ENCODE results near the gene NTPCR.
"Not testable (repeated sequence)": the region's sequence is repeated elsewhere in the genome, so short reads cannot be mapped to it uniquely, and the experiment has no call there.

Gene NTPCR, protein sequence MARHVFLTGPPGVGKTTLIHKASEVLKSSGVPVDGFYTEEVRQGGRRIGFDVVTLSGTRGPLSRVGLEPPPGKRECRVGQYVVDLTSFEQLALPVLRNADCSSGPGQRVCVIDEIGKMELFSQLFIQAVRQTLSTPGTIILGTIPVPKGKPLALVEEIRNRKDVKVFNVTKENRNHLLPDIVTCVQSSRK

DNA sequence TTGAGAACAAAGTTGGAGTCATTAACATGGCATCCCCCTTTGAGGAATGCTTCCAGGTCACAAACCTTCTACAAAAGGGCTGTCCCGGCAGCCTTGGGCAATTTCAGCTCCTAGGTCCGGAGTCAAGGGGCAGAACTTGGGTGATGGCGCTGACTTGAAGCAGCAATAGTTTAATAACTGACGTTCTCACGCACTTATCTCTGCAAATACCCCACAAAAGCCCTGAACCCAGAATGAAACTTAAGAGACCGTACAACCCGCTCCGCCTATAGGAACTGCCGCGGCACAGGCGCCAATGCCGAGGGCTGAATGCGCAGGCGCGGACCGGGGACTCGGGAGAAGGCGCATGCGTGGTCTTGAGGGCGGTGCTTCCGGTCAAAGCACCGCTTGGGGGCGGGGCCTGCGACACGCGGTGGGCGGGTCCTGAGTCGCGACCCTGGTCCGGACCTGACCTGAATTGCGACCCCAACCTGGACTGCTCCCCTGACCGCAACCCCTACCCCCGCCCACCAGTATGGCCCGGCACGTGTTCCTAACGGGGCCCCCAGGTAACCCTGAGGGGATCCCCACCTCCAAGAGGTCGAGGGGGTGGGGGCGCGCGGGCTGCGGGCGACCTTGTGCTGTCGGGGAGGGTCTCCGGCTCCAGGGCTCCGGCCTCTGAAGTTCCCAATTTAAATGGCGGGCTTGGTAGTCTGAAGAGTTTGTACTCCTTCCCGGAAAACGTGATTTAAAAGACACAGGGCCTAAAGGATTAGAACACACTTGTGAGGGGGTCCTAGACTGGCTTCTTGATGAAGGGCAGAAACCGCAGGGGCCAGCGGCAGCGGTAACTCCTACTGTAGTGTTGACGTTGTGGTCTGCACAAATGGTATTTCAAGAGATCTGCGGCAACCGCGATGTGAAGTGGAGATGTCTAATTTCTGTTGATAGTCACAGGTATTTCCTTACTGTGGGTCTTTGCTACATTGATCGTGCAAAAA is at the start of gene NTPCR:
TSS of gene NTPCR (plus strand) at position 415 of the 980 bp plus-strand sequence. CDS start at position 515, 100 bp downstream.
- DNase-seq: peak; percentile 94

DNA sequence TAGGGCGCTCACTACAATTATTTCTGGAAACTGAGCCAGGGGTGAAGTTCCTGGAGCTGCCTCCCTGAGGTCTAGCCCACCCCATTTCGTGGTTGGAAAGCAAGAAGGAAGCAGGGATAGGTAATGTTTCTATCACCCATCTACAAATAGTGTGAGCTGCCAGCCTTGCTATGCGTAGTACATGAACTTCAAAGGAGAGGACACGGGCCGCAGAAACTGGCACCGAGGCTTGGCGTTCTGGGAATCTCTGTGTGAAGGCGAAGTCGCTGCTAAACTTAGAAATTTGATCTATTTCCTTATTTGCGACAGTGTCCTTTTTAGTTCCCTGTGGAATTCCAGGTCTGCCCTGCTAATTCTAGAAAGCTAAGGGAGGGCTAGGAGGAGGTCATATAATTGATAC is 49.6 kb upstream of the NTPCR start:
- no peak for DNase-seq

DNA sequence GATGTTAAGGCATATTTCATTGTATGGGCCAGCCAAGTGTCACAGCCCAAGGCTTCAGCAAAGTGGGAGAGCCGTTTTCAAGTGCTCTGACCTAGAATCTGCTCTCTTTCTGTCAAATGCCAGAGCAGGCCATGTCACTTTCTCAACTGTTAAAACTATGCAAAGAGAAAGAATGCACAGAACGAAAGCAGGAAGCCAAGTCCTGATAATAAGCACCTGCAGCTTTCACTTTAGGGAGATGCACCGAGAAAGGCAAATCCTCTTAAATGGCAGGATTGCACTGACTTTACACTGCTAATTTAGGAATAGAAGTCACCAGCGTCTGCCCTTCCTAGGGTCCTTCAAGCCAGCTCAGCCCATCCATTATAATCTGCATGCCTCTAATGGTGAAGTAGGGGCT is 49.2 kb upstream of the NTPCR start:
- no peak for DNase-seq

DNA sequence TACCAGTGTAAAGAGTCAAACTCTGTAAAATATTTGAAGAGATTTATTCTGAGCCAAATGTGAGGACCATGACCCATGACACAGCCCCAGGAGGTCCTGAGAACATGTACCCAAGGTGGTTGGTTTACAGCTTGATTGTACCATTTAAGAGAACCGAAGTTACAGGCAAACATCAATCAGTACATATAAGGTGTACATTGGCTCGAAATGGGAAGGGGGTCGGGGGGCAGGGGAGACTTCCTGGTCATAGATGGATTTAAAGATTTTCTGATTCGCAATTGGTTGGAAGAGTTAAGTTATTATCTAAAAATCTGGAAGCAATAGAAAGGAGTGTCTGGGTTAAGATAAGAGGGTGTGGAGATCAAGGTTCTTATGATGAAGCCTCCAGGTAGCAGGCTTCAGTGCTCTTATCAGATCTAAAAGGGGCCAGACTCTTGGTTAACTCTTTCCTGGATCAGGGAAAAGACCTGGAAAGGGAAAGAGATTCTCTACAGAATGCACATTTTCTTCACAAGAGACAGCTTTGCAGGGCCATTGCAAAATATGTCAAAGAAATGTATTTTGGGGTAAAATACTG is 47.5 kb upstream of the NTPCR start:
- DNase-seq: no peak

DNA sequence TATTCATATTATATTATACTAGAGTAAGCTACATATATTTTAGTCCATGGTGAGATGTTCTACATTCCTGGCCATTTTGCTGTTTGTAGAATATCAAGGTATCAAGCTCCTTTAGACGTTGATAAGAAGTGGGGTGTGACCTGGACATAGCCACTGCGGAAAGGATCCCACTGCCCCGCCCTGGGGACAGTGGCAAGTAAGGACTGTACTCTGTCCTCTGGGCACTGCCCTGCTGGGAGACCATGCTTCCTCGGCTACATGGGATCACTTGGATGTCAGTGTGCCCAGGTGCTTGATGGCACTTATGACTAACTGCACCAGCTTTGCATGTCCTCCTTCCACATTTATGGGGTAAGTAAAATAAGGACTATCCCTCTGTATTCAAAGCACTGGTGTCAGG is 46.3 kb upstream of the NTPCR start:
- no peak for DNase-seq

DNA sequence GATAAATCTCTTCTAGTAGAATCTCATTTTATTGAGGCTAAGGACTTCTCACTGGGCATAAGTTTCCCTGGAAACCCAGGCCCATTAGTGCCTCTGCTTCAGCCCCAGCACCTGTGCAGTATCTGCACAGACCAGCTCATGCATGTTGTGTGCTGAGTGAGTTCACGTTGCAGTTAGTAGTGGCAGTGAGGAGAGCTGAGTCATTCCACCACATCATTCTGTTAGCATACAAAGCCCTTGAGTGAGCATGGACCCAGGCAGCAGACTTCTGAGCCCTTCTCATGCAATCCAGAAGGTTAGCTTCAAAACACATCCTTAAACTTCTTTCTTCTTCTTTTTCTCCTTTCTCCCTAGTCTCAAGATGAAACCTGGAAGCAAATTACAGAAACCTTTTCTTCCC is 45.8 kb upstream of the NTPCR start:
- DNase-seq: no peak

DNA sequence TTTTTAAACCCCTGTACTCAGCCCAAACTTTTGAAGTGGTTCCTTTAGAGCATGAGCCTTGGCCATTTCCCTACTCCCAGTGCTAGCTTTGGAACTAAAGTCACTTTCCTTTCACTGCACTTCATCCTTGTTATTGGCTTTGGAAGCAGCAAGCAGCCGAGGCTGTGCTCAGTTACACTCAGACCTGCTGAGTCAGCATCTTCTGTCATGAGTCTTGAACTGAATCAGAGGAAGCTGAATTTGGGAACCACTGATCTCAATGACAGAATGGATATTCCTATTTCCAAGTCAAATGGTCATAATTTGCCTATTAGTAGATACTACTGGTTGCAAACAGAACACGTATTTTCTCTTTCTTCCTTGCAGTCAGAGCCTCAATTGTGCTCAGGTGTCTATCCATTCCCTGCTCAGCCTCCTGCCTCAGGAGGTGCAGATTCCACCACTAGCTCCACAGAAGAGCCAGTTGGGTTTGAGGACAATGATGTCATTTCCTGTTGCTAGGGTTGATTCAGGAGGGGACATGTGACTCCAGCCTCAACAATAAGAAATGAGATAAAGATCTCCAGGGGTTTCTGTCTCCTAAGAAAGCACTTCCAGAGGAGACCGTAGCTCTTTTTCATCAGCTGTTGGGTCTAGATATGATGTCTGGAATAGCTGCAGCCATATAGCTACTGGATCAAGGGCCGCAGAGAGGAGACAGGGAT is 44.9 kb upstream of the NTPCR start:
- DNase-seq: no peak

DNA sequence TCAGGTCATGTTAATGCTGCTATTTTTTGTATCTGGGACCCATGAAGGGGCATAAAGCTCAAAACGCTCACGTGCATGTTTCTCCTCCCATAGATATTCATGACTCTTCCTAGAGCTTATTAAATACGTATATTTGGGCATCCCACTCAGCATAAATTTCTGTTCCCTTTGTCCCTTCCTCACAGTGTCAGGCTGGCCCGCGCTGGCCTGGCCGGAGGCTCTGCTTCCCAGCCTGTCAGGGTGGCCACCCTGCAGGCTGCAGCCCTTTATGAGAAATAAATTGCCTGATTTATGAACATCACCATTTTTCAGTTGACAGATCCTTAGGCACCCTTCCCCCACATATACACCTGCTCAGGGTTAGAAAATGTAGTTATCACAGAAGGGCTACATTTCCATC is 44.0 kb upstream of the NTPCR start:
- DNase-seq: no peak

DNA sequence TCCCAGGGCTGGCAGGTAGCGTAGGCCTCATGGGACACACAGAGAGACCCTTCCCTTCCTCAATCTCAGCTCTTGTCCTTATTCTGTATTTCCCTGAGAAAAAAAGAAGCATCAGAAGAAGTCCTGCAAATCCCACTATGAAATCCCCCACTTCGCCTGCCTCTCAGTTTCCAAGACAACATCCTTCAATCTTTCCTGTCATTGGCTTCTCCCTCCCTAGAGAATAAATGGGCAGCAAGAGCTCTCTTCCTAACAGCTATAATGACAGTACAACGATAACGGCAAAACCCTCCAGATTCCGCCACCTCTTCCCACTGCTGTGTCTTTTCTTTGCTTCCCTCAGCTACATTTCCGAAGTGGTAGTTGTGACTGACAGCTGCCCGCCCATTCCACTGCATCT is 41.6 kb upstream of the NTPCR start:
- DNase-seq: no peak

DNA sequence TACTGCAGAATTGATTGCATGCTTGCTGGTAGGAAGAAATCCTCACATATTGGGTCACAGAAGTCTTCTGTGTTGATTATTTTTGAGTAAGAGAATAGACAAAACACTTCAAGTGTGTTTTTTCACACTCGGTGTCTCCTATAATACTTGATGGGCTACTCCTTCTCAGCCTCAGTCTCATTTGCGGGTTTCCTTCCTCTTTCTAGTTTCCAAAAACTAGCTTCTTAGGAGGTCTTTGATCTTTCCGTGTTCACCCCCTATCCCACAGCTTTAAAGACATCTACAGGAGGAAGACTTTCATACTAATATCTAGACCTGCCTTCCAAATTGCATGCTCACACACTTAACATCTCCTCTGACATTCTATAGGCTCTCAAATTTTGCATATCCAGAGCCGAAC is 40.7 kb upstream of the NTPCR start:
- DNase-seq: no peak

DNA sequence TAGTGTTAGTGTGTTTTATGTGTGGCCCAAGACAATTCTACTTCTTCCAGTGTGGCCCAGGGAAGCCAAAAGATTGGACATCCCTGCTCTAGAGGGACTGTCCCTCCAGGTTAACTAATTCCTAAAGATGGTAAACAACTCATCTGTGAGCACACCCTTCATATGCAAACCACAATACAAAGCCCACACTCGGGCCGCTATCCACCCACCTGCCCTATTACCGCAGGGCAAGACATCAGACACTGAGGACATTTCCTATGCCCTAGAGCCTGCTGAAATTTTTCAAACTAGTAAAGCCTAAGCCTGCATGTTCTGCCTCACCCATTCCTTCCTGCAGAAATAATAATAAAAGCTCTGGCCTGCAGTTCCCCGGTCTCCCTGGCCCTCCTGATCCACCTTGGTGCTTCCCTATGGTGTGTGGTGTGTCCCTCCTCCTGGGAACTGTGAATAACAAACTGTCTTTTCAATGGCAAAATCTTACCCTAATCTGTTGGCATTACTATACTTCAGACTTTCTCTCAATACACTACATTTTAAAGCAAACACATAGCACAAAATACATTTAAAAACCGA is 39.3 kb upstream of the NTPCR start:
- no peak for DNase-seq

DNA sequence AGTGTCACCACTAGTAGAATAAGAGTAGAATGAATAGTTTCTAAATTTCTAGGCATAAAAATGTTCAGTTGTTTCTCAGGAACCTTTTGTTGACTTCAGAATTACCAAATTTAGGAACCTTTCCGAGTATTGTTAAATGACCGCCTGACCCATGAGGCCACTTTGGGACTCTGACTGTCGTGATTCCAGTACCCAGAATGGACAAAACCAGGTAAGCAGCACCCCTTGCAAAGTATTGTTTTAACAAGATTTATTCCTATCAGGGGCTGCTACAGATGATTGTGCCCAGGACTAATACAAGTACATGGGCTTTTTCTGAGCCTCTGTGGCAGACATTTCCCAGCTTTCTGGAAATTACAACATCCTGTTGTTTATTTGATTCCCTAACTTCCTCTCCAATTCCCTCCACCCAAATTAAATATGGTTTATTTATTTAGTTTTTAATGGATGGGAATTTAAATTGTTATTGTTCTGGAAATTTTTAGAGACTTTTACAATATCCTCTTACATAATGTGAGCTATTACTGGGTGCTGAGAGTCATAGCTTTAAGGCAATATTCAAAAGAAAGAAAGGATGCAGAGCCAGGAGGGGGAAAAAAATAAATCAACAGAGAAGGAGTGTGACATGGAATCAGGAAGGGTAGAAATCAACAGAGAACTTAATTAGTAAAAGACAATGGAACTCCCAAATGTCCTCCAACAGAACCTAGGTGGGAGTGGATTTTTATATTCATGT is 37.4 kb upstream of the NTPCR start:
- no peak for DNase-seq

DNA sequence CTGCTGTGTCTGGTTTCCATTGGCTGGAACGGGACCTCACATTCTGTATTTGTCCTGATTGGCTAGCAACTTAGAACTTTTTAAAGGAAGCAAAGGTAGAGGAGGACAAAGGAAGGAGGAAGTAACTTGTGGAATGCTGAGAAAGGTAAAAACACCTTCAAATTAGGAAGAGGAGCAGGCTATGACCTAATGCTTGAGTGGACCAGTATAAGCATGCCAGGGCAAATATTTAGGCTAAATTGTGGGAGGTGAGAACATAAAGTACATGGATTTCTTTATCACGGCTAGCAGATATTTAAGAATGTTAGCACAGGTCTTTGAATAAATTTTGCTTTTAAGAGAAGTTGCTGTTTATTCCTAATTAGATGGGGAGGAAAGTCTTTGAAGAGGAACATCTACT is 36.1 kb upstream of the NTPCR start:
- not testable (repeated sequence) for DNase-seq

DNA sequence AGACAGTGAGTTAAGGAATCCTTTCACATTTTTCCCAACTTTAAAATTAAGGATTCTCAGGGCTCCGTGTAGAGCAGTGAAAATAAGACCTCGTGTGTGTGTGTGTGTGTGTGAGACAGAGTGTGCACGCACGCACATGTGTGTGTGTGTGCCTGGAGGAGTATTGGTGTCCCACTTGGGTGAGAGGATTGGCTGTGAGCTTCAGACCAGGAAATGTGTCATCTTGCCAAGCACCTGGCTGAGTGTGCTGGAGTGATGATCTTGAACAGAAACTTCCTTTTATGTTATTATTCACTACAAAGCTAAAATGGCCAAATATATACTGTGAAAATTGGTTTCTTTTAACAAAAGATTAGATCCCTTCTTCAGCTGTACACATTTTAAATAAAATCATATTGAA is 35.2 kb upstream of the NTPCR start:
- DNase-seq: no peak

DNA sequence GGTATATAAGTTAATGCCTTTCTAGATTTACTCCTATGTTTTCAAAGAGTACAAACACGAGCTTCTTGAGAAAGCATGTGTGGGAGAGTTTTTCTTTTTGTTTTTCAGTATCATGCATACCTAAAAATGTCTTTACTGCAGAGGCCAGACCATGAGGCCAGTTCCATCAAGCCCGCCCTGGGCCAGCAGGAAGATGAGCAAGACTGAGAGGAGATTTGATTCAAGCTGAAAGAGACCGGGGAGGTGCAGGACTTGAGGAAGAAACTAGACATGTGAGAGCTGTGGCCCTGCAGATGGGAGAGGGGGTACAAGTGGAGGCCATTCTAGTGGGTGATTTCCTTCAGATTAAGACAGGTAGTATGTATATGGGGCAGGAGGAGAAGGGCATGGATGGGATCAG is 33.4 kb upstream of the NTPCR start:
- no peak for DNase-seq

DNA sequence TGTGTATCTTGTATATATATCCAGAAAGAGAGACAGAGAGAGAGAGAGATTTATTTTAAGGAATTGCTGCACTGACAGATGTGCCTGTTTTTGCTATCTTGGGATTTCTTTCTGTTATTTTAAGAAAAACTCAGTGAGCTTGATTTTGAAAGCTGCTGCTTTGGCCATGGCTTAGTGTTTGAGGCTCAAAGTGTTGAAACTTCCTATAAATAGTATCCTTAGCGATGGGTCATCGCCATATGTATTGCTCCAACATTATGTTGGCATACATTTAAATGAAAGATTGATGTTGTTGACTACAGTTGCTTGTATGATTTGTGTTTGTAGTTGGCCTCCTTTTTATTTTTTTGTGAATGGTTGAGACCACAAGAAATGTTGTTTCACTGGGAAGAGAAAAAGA is 29.0 kb upstream of the NTPCR start:
- no peak for DNase-seq

DNA sequence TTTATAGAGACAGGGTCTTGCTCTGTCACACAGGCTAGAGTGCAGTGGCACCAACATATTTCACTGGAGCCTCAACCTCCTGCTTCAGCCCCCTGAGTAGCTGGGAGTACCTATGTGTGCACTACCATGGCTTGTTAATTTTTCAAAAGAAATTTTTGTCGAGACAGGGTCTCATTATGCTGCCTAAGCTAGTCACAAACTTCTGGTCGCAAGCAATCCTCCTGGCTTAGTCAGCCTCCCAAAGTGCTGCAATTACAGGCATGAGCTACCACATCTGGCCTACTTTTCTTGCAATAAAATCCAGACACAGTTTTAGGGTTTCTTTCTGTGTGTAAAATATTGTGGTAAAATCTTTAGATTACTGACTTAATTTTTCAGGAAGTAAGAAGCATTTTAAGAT is 27.9 kb upstream of the NTPCR start:
- DNase-seq: no peak

DNA sequence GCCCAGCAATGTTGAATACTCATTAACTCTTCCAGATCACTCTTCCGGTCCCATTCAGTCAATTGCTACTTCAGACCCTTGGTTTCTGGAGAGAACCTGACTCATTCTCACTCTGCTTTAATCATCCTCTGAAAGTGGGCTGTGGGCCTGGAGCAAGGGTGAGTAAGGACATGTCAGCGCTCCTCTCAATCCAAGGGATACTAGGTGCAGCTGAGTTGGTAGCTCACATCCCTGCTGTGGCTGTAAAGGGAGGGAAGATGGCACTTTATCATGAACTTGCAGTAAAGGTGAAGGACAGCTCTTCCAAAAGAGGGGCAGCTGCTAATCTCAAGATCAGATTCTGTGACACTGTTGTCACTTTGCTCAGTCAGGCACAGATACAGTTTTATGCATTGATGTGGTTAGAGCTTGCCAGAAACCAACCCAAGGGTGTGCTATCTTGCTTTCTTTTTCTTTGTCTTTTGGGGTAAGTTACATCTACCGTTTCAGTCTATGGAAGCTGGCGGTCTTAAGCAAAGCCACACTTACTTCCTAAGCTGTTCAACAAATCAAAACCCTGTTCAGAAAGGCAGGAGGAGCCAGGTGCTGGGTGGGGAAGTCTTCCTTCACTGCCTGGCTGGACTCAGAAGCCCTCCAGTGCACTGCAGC is 26.5 kb upstream of the NTPCR start:
- DNase-seq: peak; percentile 45

DNA sequence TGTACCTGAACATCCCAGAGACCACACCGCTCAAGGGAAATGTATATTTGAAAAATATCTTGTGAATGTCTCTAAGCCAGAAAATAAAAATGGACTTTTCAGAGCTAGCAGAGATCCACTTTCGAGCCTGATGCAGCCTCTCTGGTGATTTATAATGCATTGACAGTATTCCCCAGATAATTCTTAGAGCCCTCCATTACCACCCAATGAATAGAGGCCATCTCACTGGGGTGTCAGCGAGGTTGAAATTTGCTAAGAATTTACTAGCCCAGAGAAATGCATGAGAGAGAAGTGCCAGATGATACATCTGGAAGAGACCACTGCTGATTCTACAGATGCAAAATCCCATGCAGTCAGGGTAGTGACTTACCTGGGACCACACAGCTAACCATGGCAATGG is 25.5 kb upstream of the NTPCR start:
- DNase-seq: no peak

DNA sequence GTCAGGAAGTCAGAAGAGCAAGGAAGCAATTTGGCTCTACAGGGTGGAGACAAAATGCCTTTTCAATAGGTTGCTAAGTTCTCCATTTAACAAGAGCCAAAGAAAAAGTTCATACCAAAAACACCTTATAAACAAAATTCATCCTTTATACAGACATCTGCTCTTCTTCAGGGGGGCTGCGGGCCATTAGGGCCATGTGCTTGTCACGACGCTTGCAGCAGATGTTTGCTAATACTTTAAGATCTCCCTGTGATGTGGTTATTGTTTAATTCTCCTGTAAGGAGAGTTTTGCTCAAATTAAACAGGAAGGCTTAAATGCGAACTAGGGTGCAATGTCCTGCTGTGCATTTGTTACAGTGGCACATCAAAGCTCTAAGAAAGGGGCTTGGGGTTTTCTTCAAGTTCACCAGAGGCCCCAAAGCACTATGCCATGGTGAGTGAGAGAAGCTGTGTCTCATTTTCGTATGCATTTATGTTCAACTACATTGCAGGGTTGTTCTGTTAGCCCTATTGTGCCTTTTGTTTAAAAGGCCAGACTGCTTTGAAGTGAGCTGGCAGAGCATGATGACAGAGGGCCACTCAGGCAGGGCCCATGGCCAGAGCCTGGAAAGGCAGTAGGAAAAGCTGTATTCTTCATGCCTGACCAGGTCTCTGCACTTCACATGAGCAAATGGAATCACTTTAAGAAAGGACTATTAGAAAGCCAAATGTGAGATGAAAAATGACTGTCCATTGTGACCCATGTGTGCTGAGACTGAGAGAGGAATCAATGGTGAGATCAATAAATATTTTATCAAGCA is 24.8 kb upstream of the NTPCR start:
- no peak for DNase-seq

DNA sequence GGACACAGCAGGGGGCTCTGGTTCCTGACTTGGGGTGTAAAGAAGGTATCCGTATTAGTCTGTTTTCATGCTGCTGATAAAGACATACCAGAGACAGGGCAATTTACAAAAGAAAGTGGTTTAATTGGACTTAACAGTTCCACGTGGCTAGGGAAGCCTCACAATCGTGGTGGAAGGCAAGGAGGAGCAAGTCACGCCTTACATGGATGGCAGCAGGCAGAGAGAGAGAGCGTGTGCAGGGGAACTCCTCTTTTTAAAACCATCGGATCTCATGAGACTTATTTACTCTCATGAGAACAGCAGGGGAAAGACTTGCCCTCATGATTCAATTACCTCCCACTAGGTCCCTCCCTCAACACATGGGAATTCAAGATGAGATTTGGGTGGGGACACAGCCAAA is 23.2 kb upstream of the NTPCR start:
- DNase-seq: not testable (repeated sequence)
